ENCODE data around the gene MUCL1. TPM values are rescaled to one million over a fixed set of nuclear protein-coding genes. Genes with fewer than 3 reads are reported as not detected.
"Not testable (repeated sequence)": the region's sequence is repeated elsewhere in the genome, so short reads cannot be mapped to it uniquely, and the experiment has no call there.

MUCL1 gene
- total RNA-seq, 3 donors from 2014 or later (not counting 1 experiment from before 2014, with no cell fraction given), result not detected

DNA sequence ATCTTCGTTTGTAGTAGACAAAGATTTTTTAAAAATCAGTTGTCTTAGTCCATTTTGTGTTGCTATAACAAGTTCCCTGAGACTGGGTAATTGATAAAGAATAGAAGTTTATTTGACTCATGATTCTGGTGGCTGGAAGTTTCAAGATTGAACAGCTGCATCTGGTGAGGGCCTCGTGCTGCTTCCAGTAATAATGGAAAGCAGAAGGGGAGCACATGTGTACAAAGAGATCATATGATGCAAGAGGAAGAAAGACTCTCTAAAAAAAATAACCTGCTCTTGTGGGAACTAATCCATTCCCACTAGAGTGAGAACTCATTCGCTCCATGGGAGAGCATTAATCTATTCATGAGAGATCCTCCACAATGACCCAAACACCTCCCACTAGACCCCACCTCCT is 24.8 kb downstream of the MUCL1 start:
- Mint-ChIP-seq H3K4me3 (no peak overlapping the region), H3K36me3 (no peaks in the 10 kb centered on the region), H3K27me3 (ENCODE audit: low read depth in 2 of 2) (peaks cover 10 to 22% of the 10 kb centered on the region in 2 donors), H3K9me3 (no peaks in the 10 kb centered on the region), H3K4me1 (no peaks in the 10 kb centered on the region), H3K27ac (no peak overlapping the region)
- DNase-seq, result no peak
- intact Hi-C loops (cut with micrococcal nuclease), result no loop called here
- no peaks in the 10 kb centered on the region for H3K4me1 ChIP-seq (ENCODE audit: control insufficient read depth, insufficient read depth, low read length)
- no peak overlapping the region for H3K4me3 ChIP-seq (ENCODE audit: low read length)
- ATAC-seq, result no peak
- TF ChIP-seq, protein P1, sequence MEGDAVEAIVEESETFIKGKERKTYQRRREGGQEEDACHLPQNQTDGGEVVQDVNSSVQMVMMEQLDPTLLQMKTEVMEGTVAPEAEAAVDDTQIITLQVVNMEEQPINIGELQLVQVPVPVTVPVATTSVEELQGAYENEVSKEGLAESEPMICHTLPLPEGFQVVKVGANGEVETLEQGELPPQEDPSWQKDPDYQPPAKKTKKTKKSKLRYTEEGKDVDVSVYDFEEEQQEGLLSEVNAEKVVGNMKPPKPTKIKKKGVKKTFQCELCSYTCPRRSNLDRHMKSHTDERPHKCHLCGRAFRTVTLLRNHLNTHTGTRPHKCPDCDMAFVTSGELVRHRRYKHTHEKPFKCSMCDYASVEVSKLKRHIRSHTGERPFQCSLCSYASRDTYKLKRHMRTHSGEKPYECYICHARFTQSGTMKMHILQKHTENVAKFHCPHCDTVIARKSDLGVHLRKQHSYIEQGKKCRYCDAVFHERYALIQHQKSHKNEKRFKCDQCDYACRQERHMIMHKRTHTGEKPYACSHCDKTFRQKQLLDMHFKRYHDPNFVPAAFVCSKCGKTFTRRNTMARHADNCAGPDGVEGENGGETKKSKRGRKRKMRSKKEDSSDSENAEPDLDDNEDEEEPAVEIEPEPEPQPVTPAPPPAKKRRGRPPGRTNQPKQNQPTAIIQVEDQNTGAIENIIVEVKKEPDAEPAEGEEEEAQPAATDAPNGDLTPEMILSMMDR (IDR thresholded peaks at IDR 0.05), result no peak
- H3K27ac ChIP-seq (ENCODE audit: low read length), result no peak overlapping the region
- H3K36me3 ChIP-seq (ENCODE audit: control insufficient read depth, insufficient read depth, low read length), result no peaks in the 10 kb centered on the region
- no peaks in the 10 kb centered on the region for H3K27me3 ChIP-seq (ENCODE audit: control insufficient read depth, insufficient read depth, low read length)
- WGBS (ENCODE audit: insufficient coverage), result 63% methylated on average over 3 of the region's 3 CpGs
- no peaks in the 10 kb centered on the region for H3K9me3 ChIP-seq (ENCODE audit: control insufficient read depth, insufficient read depth, low read length)

DNA sequence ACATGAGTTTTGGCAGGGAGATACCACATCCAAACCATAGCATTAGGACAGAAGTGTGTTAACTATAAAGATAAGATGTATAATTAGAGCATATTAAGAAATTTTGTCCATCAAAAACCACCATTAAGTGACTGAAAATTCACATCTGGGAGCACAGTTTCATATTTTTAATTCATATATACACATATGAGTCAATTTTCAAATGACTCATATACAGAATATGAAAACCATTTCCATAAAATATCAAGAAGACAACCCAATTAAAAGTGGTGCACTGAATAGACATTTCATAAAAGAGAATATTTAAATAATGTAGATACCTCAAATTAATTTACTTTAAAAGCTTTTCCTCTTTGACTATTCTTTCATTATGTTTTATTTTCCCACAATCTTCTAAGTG is 25.3 kb downstream of the MUCL1 start:
- no peaks in the 10 kb centered on the region for H3K36me3 ChIP-seq (ENCODE audit: control insufficient read depth, insufficient read depth, low read length)
- no peaks in the 10 kb centered on the region for H3K9me3 Mint-ChIP-seq
- no peaks in the 10 kb centered on the region for H3K4me1 ChIP-seq (ENCODE audit: control insufficient read depth, insufficient read depth, low read length)
- no peak for DNase-seq
- no peak overlapping the region for H3K4me3 ChIP-seq (ENCODE audit: low read length)
- ATAC-seq, result no peak
- no peaks in the 10 kb centered on the region for H3K36me3 Mint-ChIP-seq
- no peak overlapping the region for H3K4me3 Mint-ChIP-seq
- TF ChIP-seq, protein P1 (IDR thresholded peaks at IDR 0.05), result no peak
- intact Hi-C loops (cut with micrococcal nuclease), result no loop called here
- peaks cover 10 to 18% of the 10 kb centered on the region in 2 donors for H3K27me3 Mint-ChIP-seq (ENCODE audit: low read depth in 2 of 2)
- no peak overlapping the region for H3K27ac Mint-ChIP-seq
- H3K27ac ChIP-seq (ENCODE audit: low read length), result no peak overlapping the region
- H3K4me1 Mint-ChIP-seq, result no peaks in the 10 kb centered on the region
- H3K9me3 ChIP-seq (ENCODE audit: control insufficient read depth, insufficient read depth, low read length), result no peaks in the 10 kb centered on the region
- no peaks in the 10 kb centered on the region for H3K27me3 ChIP-seq (ENCODE audit: control insufficient read depth, insufficient read depth, low read length)

DNA sequence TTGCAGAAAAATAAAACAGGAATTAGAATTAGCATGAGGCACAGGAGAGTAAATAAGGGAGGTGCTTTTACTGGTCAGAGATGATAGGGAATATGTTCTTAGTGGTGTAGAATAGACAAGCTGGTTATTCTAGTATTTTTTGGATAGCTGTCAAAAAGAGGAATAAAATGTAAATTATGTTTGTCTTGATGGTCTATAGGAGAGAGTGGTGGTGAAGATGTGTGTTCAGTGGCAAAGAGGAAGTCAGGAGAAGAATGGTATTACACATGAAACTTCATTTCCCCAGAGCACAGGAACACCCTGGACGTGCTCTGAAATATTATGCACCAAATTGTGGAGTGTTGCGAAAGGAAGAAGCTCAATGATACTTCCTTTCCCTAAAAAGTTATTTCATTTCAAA is 27.8 kb downstream of the MUCL1 start:
- Histone ChIP-seq H3K27me3 (ENCODE audit: control insufficient read depth, insufficient read depth, low read length) (no peaks in the 10 kb centered on the region), H3K4me3 (ENCODE audit: low read length) (no peak overlapping the region), H3K36me3 (ENCODE audit: control insufficient read depth, insufficient read depth, low read length) (no peaks in the 10 kb centered on the region), H3K4me1 (ENCODE audit: control insufficient read depth, insufficient read depth, low read length) (no peaks in the 10 kb centered on the region), H3K9me3 (ENCODE audit: control insufficient read depth, insufficient read depth, low read length) (no peaks in the 10 kb centered on the region), H3K27ac (ENCODE audit: low read length) (no peak overlapping the region)
- intact Hi-C loops (cut with micrococcal nuclease), result no loop called here
- no peak for ATAC-seq
- no CpG with 5 or more reads among the region's 2 CpGs for WGBS (ENCODE audit: insufficient coverage)
- no peak overlapping the region for H3K27ac Mint-ChIP-seq
- DNase-seq, result no peak
- no peaks in the 10 kb centered on the region for H3K4me1 Mint-ChIP-seq
- H3K36me3 Mint-ChIP-seq, result no peaks in the 10 kb centered on the region
- H3K4me3 Mint-ChIP-seq, result no peak overlapping the region
- TF ChIP-seq, protein P1 (IDR thresholded peaks at IDR 0.05), result no peak
- H3K27me3 Mint-ChIP-seq (ENCODE audit: low read depth in 2 of 2), result peaks cover 5 to 8% of the 10 kb centered on the region in 2 donors
- H3K9me3 Mint-ChIP-seq, result no peaks in the 10 kb centered on the region

DNA sequence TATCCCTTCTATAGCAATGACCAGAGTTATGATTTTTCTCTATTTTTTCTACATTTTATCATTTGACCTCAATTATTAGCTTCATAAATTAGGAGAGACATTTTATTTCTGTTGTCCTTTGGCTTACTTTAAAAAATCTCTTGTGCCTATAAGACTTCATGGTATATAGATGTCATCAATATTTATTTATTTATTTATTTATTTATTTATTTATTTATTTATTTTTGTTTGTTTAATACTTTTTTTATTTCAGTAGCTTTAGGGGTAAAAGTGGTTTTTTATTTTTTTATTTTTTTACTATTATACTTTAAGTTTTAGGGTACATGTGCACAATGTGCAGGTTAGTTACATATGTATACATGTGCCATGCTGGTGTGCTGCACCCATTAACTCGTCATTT is 28.3 kb downstream of the MUCL1 start:
- H3K27ac Mint-ChIP-seq; H3K4me3 Mint-ChIP-seq; intact Hi-C loops (cut with micrococcal nuclease); H3K4me1 ChIP-seq (ENCODE audit: control insufficient read depth, insufficient read depth, low read length); H3K4me3 ChIP-seq (ENCODE audit: low read length); ATAC-seq; H3K36me3 Mint-ChIP-seq; H3K9me3 Mint-ChIP-seq; H3K9me3 ChIP-seq (ENCODE audit: control insufficient read depth, insufficient read depth, low read length); H3K36me3 ChIP-seq (ENCODE audit: control insufficient read depth, insufficient read depth, low read length); H3K27me3 Mint-ChIP-seq (ENCODE audit: low read depth in 2 of 2); H3K27ac ChIP-seq (ENCODE audit: low read length); H3K27me3 ChIP-seq (ENCODE audit: control insufficient read depth, insufficient read depth, low read length); H3K4me1 Mint-ChIP-seq; DNase-seq: not testable (repeated sequence)
- no CpG with 5 or more reads among the region's 1 CpG for WGBS (ENCODE audit: insufficient coverage)

DNA sequence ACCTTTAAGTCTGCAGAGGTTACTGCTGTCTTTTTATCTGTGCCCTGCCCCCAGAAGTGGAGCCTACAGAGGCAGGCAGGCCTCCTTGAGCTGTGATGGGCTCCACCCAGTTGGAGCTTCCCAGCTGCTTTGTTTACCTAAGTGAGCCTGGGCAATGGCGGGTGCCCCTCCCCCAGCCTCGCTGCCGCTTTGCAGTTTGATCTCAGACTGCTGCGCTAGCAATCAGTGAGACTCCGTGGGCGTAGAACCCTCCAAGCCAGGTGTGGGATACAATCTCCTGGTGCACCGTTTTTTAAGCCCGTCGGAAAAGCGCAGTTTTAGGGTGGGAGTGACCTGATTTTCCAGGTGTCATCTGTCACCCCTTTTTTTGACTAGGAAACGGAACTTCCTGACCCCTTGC is 34.1 kb downstream of the MUCL1 start:
- DNase-seq; H3K4me3 Mint-ChIP-seq; intact Hi-C loops (cut with micrococcal nuclease); H3K9me3 ChIP-seq (ENCODE audit: control insufficient read depth, insufficient read depth, low read length); H3K4me1 Mint-ChIP-seq; H3K27me3 ChIP-seq (ENCODE audit: control insufficient read depth, insufficient read depth, low read length); H3K27ac ChIP-seq (ENCODE audit: low read length); H3K9me3 Mint-ChIP-seq; ATAC-seq; H3K36me3 Mint-ChIP-seq; H3K4me3 ChIP-seq (ENCODE audit: low read length); H3K36me3 ChIP-seq (ENCODE audit: control insufficient read depth, insufficient read depth, low read length); H3K27ac Mint-ChIP-seq; H3K27me3 Mint-ChIP-seq (ENCODE audit: low read depth in 2 of 2); H3K4me1 ChIP-seq (ENCODE audit: control insufficient read depth, insufficient read depth, low read length): not testable (repeated sequence)
- WGBS (ENCODE audit: insufficient coverage), result 86% methylated on average over 11 of the region's 11 CpGs
